Mucosa of descending colon (tissue), 3 donors: ENCODE results near the gene ATP8B4. TPM values are rescaled to one million over a fixed set of nuclear protein-coding genes. Genes with fewer than 3 reads are reported as not detected.

Experiments used
- ATAC-seq: fragments of 200-7000 bp; cut with Tn5 transposase; one replicate; pipeline ENCODE4 v1.9.1; 2020; ENCODE audit warnings: mild to moderate bottlenecking, moderate library complexity
- DNase-seq, 3 donors: peaks; one replicate each; pipeline ENCODE4 v3.0.0-alpha.2; 2020
- H3K36me3 ChIP-seq: fragments of 200-600 bp; one replicate; pipeline ENCODE4 v1.8.0; 2021; ENCODE audit warnings: low read depth, mild to moderate bottlenecking
- H3K4me1 ChIP-seq: fragments of 200-600 bp; one replicate; pipeline ENCODE4 v1.8.0; 2021; ENCODE audit warnings: low read depth, mild to moderate bottlenecking
- H3K4me3 ChIP-seq: fragments of 200-600 bp; one replicate; pipeline ENCODE4 v1.8.0; 2021; ENCODE audit warnings: mild to moderate bottlenecking
- H3K9me3 ChIP-seq: fragments of 200-600 bp; one replicate; pipeline ENCODE4 v1.8.0; 2021; ENCODE audit warnings: mild to moderate bottlenecking
- CTCF ChIP-seq: fragments of 200-600 bp; IDR thresholded peaks from one replicate; pipeline ENCODE4 v1.8.0; 2022; ENCODE audit warnings: antibody characterized with exemption, mild to moderate bottlenecking
- intact Hi-C, 2 donors: fragments of 100-400 bp; cut with DNase I in 1 of 2; cut with micrococcal nuclease in 1 of 2; formaldehyde crosslinking; loops; one replicate each; pipeline versions ENCODE4 v1.11.0 to v1.11.1; 2022; cut with DNase I, micrococcal nuclease
- total RNA-seq, 3 donors: library from RNA; stranded (reverse); fragmentation: NEBNext Ultra II Directional in 2 of 3; extraction: Animal tissue kit (Norgen Biotek cat#: 25700) in 2 of 3; gene quantifications; one replicate each; pipeline versions ENCODE4 v1.2.1 to v1.2.4, GENCODE V29; 2021 to 2023
- donor health status: DM: no; HTN: no; CAD: no; lungs with moderate emphysema.
- donor health status: DM: no; HTN: no; CAD: no.
- donor health status: DM: no; HTN: yes; CAD: no.

ATP8B4 gene
- total RNA-seq, 3 donors from 2014 or later: 4.7 to 8.9 (median 7.4) TPM

- peak; percentile 60 for TF ChIP-seq CTCF
- no peaks in the 10 kb centered on the region for H3K9me3 ChIP-seq
- H3K36me3 ChIP-seq: no peaks in the 10 kb centered on the region
- DNase-seq (peak; percentile 84 to 96 (median 90)), ATAC-seq (peak; percentile 100)
- intact Hi-C loops: no loop called here
- no peaks in the 10 kb centered on the region for H3K4me1 ChIP-seq
- H3K4me3 ChIP-seq: no peak overlapping the region
Measured at GRCh38 chr15:50003786-50004334, 115.2 kb downstream of the ATP8B4 start.

- Histone ChIP-seq H3K4me3 (no peak overlapping the region), H3K9me3 (no peaks in the 10 kb centered on the region), H3K36me3 (no peaks in the 10 kb centered on the region), H3K4me1 (no peaks in the 10 kb centered on the region)
- no peak for TF ChIP-seq CTCF
- intact Hi-C loops: no loop called here
- ATAC-seq (no peak), DNase-seq (no peak)
Measured at GRCh38 chr15:49991587-49991986, 127.4 kb downstream of the ATP8B4 start.

GRCh38 chr15:49990835-49991545 is 128.0 kb downstream of the ATP8B4 start:
- intact Hi-C loops: no loop called here
- no peaks in the 10 kb centered on the region for H3K9me3 ChIP-seq

GRCh38 chr15:49989498-49989897 is 129.5 kb downstream of the ATP8B4 start:
- DNase-seq (peak in 1 of 3 donors; percentile 5), ATAC-seq (no peak)
- no peak for TF ChIP-seq CTCF
- Histone ChIP-seq H3K4me1 (no peaks in the 10 kb centered on the region), H3K9me3 (no peaks in the 10 kb centered on the region), H3K4me3 (no peak overlapping the region), H3K36me3 (no peaks in the 10 kb centered on the region)
- intact Hi-C loops: no loop called here

More at GRCh38 chr15:49990835-49991545, 128.0 kb downstream of the ATP8B4 start:
- Histone ChIP-seq H3K4me1 (no peaks in the 10 kb centered on the region), H3K4me3 (no peak overlapping the region), H3K36me3 (no peaks in the 10 kb centered on the region)
- ATAC-seq (no peak), DNase-seq (no peak)
- no peak for TF ChIP-seq CTCF

- Histone ChIP-seq H3K4me1 (no peaks in the 10 kb centered on the region), H3K4me3 (no peak overlapping the region), H3K36me3 (no peaks in the 10 kb centered on the region), H3K9me3 (no peaks in the 10 kb centered on the region)
- DNase-seq (no peak), ATAC-seq (no peak)
- intact Hi-C loops: no loop called here
- no peak for TF ChIP-seq CTCF
Measured at GRCh38 chr15:49988766-49989165, 130.3 kb downstream of the ATP8B4 start.
